DMS 273 (cell line): ENCODE data around the gene NTNG1.
A peak's percentile ranks its signal among the peaks of the same experiment; 100 is the strongest.
"Not testable (repeated sequence)": the region's sequence is repeated elsewhere in the genome, so short reads cannot be mapped to it uniquely, and the experiment has no call there.

ENCODE experiments used
- DNase-seq: peaks from one replicate; lab custom pipeline; 2025; ENCODE audit not compliant: unreplicated experiment; lab: John Stamatoyannopoulos, UW

Gene NTNG1

DNA sequence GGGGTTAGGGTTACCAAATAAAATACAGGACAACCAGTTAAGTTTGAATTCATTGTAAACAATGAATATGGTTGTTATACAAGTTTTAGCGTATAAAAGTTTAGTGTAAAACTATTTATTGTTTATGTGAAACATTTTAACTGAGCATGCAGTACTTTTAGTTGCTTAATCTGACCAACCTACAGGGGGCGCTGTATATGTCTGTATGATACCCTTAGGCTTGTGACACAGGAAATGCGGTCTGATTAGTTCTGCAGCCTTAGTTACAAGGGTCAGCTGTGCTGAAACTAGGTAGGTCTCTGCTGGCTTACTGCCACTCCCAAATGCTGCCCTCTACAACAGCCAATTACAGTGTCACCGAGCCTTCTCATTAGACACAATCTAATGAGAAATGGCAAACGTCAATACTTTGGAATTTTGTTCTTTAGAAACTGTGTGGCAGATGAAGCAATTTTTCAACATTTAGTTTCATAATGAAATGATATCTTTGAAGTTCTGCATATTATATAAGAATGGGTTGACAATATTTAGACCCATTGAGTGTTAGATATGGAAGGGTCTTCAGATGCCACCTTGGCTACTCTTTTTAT, 56.2 kb downstream of the NTNG1 start:
- DNase-seq = peak; percentile 73

DNA sequence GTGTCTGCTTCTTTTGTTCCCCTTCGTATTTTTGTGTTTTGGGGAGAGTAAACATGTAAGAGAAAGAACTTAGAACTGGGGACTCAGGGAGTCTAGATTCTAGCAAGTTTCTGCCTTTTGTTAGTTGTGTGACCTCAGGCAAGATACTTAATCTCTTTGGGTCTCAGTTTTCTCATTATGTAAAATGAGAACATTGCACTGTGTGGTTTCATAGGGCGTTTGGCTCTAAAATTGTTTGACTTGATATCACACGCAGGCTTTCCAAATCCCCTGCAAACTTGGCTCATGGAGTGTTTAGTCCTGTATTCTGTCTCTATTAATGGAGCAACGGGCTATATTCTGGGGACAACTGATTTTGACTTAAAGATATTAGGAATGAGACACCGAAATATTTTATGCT, 57.7 kb downstream of the NTNG1 start:
- DNase-seq = no peak

DNA sequence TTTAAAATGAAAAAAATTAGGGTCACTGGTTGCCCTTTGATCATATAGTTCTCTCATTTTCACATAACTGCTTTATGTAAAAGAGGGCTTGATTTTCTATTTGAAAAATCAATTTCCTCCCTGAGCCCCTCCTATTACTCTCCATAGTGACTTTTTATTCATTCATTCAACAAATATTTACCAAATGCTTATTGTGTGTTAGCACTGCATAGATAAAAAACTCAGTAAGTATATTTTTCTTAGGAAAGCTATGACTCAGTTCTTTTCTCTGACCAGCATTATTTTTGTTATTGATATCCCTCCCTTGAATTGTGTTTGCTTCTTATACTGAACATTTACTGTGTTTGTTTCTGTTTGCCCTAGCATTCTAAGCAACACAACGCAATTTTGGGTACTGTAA, 59.8 kb downstream of the NTNG1 start:
- no peak for DNase-seq

DNA sequence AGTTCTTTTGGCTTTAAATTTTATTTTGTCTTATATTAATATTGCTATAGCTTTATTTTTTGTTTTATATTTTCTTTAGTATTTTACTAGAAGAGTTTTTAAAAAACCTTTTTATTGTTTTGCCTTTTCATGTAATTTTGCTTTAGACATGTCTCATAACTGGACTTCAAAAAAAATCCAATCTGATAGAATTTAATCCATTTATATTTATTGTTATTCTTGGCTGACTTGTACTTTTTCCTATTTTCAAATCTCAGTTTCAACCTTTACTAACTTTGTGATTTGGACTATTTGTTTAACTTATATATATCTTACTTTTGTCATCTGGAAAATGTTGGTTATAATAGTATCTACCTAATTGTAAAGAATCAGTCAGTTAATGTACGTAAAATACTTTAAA, 61.2 kb downstream of the NTNG1 start:
- DNase-seq = no peak

DNA sequence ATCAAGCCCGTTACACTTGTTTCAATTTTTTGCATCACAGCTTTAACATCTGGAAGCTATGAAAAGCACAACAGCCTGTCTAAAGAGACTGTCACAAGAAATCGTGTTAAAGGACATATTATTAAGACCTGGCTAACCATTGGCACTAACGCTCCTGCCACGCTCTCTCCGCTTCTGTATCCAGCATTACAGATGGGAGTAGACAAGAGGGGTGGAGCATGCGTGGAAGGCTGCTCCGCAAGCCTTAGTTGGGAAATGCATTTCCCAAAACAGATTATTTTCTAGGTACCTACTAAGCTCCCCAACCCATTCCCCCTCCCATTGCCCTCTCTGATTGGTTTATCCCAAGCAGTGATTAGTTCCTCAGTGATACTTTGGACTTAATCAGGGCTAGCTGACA, 72.4 kb downstream of the NTNG1 start:
- no peak for DNase-seq

DNA sequence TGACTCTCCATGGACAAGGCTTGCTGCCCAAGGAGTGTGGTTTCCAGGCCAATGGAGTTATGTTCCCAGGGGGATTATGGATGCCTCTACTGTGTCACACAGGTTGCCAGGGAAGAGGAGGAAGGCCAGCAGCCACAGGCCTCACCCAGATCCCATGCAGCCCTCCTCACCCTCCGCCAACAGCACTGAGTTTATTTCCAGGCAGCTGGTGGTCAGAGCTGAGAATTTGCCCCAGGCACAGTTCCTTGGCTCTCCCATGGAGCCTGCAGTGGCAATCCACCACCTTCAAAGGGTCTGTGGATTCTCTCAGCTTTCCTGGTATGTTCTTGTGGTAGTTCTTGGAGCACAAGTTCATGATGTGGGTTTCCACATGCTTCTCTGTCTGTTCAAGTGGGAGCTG, 79.2 kb downstream of the NTNG1 start:
- DNase-seq = no peak

DNA sequence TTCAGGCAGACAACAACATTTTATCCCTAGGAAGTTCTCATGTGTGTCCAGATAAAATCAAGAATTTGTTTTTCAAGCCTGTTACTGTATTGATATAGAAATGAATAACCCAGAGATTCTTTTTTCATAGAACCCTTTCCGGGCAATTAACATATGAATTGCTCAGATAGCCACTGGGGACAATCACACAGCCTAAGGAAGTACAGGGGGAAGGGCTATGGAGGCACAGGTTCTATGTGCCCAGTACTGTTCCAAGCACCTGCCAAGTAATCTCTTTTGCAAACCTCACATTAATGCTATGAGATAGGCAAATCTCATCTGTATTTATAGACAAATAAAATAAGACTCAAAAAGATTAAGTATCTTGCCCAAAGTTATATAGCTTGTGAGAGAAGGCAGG, 84.9 kb downstream of the NTNG1 start:
- no peak for DNase-seq

DNA sequence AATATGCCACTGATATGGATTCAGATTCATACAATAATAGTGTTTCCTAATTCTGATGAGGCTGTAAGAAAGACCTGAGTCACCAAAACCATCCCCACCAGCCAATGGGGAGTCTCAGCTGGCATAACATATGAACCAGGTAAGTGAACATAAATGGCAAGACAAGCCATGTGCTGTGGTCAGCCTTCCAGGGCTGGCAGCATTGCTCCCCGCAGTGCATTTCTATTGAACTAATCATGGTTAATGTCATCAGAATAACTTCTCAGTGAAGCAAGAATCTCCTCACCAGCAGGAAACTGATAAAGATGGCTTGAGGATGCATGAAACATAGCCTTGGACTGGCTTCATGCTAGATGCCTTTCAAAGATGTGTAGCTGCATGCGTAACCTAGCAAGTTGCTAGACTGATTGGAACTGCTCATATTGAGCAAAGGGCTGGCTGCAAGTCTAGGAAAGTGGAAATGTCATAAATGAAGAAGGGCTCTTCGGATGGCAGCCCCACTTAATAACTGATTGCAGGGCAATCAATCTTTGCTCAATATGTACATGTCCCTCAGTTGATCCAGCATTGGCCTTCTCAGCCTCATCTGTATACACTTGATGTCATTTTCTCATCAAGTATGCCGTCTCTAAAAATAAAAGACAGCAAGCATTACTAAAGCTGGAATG, 88.0 kb downstream of the NTNG1 start:
- DNase-seq = no peak

DNA sequence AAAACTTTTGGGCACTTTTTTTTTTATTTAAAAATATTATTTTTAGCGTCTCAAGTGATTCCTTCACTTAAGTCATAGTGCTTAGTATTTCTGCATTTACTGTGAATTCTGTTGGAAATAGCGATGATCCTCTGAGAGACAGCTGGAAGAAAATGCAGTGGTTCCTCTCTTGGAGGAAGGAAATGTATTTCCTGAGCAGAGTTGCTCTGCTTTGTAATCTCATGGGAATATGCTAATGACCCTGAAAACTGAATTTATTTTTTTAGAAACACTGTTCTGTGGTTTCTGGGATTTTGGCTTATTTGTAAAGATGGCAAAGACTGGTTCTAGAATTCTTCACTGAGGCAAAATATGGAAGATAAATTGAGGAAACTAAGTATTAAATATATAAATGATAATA, 88.9 kb downstream of the NTNG1 start:
- DNase-seq = no peak

DNA sequence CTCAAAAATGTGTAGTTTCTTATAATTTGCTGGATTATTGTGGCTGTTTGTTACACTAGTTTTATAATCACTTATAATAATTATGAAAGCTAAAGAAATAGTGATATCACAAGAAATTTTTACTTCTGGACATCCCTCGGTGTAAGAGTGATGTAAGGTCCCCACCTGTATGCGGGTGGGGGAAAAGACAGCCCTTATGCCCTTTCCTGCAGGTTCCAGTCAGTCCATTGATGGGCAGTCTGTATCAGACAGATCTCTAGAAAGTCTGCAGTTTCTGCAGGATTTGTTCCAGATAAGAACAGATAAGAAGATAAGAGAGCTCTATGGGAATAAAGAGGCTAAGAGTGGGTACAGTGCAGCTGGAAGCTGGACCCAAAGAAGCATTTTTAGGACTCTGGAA, 89.3 kb downstream of the NTNG1 start:
- DNase-seq = no peak

DNA sequence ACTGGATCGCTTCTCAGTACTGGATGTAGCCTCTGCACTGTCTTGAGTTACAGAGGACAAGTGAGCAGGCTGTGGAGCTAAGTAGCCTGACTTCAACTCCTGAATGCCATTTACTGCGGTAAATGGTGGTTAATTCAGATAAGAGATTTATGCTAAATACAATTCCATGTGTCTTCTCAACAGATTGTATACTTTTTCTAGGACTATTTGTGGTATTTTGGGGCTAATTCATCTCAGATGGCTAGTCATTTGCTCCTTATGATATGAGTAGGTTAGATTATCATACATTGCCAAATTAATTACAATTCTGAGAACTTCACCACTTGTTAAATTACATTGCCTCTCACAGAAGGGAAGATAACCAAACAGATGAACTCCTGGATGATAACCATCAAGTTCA, 90.5 kb downstream of the NTNG1 start:
- no peak for DNase-seq

DNA sequence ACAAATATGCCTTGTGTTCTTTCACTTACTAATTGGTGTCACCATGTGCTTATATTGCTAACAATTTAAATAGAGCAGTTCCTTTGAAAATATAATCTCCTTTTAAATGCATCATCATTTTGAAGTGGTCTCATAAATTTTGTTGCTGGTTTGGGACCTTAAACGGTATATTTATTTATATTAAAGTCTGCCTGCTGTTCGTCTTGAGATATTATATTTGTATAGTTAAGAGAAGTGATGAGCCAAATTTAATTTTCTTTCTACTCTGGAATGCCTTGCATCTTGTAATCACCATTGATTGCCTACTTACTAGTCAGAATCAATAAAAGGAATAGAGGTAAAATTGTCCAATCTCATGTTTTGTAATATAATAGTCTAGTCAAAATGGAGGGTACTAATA, 91.6 kb downstream of the NTNG1 start:
- no peak for DNase-seq

DNA sequence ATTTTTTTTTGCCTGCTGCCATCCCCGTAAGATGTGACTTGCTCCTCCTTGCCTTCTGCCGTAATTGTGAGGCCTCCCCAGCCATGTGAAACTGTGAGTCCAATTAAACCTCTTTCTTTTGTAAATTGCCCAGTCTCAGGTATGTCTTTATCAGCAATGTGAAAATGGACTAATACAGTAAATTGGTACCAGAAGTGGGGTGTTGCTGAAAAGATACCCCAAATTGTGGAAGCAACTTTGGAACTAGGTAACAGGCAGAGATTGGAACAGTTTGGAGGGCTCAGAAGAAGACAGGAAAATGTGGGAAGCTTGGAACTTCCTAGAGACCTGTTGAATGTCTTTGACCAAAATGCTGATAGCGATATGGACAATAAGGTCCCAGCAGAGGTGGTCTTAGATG, 95.9 kb downstream of the NTNG1 start:
- not testable (repeated sequence) for DNase-seq

DNA sequence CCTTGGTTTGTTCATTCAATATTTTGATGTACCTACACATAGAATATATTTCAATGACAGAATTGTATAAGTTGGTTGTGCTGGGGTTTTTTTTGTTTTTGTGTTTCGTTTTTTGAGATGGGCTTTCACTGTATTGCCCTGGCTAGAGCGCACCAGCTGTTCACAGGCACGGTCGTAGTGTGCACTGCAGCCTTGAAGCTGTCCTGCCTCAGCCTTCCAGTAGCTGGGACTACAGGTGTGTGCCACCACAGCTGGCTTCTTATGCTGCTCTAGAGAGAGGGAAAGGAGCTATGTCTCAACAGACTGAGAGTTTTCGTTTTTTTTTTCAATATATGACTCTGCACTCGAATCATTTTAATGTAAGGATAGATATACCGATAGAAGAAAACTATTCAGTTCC, 102.6 kb downstream of the NTNG1 start:
- no peak for DNase-seq

DNA sequence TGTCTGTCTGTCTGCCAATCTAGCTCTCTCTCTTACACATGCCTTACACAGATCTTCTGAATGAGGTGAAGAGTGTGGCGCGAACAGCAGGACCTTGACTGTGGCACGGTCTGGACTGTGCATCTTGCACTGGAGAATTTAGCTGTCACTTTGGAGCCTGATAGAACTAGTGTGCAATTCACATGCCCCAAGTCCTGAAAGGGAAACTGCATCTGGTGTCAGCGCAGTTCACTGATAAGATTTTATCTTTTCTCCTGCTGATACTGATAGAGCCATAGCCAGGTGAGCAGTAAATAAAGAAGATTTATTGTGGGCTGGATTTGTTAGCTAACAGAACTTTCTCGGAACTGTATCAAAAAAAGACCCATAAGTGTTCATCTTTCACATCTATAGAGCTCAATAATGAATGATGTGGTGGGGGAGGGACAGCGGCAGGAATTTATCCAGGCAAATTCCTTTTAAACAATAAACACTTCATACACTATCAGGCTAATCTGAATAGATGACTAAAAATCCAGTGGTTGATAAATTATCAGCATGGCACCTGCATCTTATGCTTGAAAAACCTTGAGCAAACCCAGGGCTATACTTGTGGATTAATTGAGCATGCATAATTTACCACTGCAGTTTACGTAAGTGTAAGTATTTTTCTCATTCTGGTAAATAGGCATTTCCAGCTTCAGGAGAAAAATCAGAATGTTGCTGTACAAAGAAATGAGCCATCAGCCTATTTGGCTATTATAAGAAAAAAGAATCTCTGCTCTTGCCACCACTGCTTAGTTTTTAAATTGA, 104.1 kb downstream of the NTNG1 start:
- DNase-seq = no peak

DNA sequence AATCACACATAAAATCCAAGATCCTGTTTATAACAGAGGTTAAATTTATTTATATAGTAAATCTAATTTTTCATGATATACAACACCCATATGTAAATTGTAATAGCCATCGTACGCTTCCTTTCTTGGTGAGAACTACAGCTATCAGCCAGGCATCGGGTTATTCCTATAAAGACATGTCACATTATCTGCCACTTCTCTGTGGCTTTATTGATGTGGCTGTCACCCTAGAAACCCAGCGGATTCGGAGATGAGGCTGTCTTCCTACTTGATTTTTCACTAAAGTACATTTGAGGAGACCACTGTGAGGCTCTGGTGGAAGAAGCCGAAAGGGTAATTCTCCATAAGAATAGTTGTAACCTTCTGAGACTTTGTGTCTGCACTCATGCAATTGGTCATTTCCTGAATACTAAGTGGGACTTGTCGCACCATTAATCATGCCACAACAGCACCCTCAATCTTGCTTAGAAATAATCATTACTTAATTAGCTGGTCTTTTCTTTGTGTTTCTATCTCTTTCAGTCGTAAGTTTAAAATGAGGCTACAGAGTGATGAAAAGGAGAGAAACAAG, 106.0 kb downstream of the NTNG1 start:
- DNase-seq = no peak

DNA sequence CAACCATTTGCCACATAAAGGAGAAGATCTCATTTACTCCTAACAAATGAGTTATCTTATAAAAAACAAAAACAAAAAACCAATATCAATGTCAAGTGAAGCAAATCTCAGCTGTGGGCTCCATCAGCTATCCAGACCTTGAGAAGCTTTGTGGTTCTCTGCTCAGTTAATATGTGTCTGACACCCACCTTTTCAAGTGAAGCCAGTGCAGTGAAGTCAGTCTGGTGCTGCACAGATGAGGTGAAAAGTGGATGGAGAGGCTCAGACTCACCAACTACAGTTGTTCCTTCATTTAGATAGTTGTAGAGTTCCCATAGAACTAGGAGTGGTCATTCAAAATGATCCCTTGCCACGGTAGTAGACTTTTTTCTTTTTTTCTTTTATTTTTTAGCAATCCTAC, 106.8 kb downstream of the NTNG1 start:
- DNase-seq = no peak

DNA sequence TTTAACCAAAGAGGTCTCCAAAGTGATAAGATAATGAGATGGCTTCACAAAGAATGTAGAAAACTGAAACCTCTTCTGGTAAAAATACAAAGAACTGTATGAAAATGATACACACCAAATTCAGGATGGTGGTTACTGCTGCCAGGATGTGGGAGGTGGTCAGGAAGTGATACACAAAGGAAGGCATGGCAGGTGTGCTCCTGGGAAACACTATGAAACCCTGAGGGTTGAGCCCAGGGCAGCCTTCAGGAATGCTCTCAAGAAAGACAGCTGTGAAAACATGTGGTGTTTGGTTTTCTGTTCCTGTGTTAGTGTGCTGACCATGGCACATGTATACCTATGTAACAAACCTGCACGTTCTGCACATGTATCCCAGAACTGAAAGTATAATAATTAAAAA, 109.3 kb downstream of the NTNG1 start:
- no peak for DNase-seq

DNA sequence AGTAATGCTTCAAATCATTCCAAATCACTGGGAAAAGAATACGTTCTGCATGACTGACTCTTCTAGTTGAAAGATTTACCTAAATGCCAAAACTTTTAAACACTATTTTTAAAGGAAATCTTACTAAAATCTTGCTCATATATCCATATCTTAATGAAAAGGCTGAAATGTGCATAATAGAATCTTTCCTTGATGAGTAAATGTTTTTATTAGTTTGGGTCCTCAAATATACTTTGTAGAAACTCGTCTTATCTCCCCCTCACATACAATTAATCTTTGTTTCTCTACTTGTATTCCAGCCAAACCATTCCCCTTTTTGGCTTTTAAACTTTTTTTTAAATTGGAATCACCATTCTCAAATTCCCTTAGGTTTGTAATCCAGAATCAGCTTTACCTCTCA, 110.2 kb downstream of the NTNG1 start:
- DNase-seq = no peak

DNA sequence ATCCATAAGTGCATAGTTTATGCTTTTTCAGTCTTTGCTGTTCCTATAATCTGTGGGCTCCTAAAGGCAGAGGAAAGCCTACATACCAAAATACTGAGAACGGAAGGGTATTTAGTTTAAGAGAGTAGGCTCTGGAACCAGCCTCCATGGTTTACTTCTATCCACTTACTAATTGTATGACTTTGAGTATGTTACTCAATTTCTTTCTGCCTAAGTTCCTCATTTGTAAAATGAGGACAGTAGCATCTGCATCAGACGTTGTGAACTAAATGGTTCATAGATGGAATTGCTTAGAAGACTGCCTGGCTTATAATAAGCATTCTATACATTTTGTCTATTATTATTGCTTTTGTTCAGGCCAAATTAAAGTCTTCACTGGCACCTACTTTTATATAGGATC, 111.0 kb downstream of the NTNG1 start:
- no peak for DNase-seq

DNA sequence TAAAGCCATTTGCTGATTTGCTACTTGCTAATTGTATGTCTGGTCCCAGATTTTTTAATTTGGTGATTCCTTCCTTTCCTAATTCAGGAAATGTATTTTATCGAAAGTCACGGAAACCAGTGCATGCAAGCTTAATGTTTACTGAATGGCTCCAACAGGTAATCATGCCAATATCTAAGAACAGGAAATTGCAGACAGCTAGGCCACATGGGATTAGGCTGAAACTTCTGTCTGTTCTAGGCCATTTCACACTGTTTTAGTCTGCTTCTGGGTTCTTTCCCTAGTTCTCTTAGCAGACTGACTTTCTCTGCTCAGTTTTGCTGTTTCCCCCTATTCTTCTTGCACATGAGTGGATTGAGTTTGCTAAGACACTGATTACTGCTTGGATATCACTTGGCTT, 111.4 kb downstream of the NTNG1 start:
- DNase-seq = no peak

DNA sequence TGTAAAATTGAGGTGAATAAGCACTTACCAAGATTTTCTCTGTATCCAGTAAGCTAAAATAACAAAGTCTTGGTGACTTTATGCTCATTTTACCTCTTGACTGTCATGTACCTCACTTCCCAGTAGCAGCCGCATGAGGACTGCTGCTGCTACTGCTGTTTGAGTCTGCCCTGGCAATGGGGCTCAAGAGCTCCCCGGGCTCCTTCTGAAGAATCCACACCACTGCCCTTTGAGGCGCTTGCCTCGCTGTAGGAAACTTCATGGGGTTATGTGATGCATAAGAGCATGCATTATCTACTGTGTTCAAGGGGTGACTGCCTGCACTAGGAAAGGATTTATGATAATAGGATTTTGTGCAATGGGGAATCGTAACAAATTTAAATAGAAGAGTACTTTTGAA, 113.5 kb downstream of the NTNG1 start:
- no peak for DNase-seq
